ENCODE results near the gene CORO1C.
A peak's percentile ranks its signal among the peaks of the same experiment; 100 is the strongest.

The CORO1C gene

GRCh38 chr12:108613548-108613947 lies 117.8 kb downstream of the CORO1C start:
- no peak for TF ChIP-seq CTCF (IDR thresholded peaks at IDR 0.05; ENCODE audit: low read depth, low read length)
- DNase-seq (ENCODE audit: low read depth in 2 of 2), result peak in 1 of 2 donors; percentile 37
- no peak overlapping the region for H3K4me3 ChIP-seq (replicated peaks in 1 of 2; ENCODE audit: low read depth in 2 of 2, low read length in 2 of 2)

GRCh38 chr12:108612788-108613282 lies 118.5 kb downstream of the CORO1C start:
- H3K4me3 ChIP-seq (replicated peaks in 1 of 2; ENCODE audit: low read depth in 2 of 2, low read length in 2 of 2), result no peak overlapping the region
- TF ChIP-seq CTCF (IDR thresholded peaks at IDR 0.05; ENCODE audit: low read depth, low read length), result no peak
- DNase-seq (ENCODE audit: low read depth in 2 of 2), result no peak

GRCh38 chr12:108611884-108612415 lies 119.4 kb downstream of the CORO1C start:
- peak; percentile 39 for TF ChIP-seq CTCF (IDR thresholded peaks at IDR 0.05; ENCODE audit: low read depth, low read length)
- no peak overlapping the region for H3K4me3 ChIP-seq (replicated peaks in 1 of 2; ENCODE audit: low read depth in 2 of 2, low read length in 2 of 2)
- DNase-seq (ENCODE audit: low read depth in 2 of 2), result peak; percentile 64 to 84

GRCh38 chr12:108610856-108611605 lies 120.3 kb downstream of the CORO1C start:
- TF ChIP-seq CTCF (IDR thresholded peaks at IDR 0.05; ENCODE audit: low read depth, low read length), result no peak
- H3K4me3 ChIP-seq (replicated peaks in 1 of 2; ENCODE audit: low read depth in 2 of 2, low read length in 2 of 2), result no peak overlapping the region
- no peak for DNase-seq (ENCODE audit: low read depth in 2 of 2)

GRCh38 chr12:108610336-108610815 lies 120.9 kb downstream of the CORO1C start:
- DNase-seq (ENCODE audit: low read depth in 2 of 2), result no peak
- H3K4me3 ChIP-seq (replicated peaks in 1 of 2; ENCODE audit: low read depth in 2 of 2, low read length in 2 of 2), result no peak overlapping the region
- no peak for TF ChIP-seq CTCF (IDR thresholded peaks at IDR 0.05; ENCODE audit: low read depth, low read length)

- no peak overlapping the region for H3K4me3 ChIP-seq (replicated peaks in 1 of 2; ENCODE audit: low read depth in 2 of 2, low read length in 2 of 2)
- DNase-seq (ENCODE audit: low read depth in 2 of 2), result peak; percentile 85 to 88
- no peak for TF ChIP-seq CTCF (IDR thresholded peaks at IDR 0.05; ENCODE audit: low read depth, low read length)
Observed at GRCh38 chr12:108609537-108610335, 121.6 kb downstream of the CORO1C start.
